ENCODE measurements around the gene TWNK.
"Not testable (repeated sequence)": the region's sequence is repeated elsewhere in the genome, so short reads cannot be mapped to it uniquely, and the experiment has no call there.

TWNK gene

DNA sequence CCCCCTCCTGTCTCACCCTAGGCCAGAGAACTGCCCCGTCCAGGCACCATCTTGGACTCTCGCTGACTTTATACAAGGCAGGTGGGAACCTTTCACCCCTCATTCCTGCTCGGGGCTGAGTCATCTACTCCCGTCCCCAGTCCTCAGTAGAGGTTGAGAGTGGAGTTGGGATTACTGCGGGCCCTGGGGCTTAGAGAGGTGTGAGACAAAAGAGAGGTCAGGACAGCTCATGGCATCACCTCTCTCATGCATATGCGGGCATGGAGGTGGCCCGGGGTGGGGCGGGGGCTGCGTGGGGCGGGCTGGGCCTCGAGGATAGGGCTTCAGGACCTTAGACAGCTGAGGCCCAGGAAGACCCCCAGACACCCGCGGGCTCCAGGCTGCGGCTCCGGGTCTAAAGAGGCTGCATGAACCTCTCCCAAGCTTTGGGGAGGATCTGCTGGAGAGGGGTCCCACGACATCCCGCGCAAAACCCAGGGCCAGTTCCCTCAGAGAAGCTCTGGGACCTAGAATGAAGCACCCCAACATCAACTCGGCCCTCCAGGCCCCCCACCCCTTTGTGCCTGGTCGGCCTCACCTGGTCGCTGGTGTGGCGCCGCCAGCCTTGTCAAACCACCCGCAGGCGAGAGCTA lies 43.3 kb downstream of the TWNK start:
- DNase-seq (ENCODE audit: low spot score) = no peak

DNA sequence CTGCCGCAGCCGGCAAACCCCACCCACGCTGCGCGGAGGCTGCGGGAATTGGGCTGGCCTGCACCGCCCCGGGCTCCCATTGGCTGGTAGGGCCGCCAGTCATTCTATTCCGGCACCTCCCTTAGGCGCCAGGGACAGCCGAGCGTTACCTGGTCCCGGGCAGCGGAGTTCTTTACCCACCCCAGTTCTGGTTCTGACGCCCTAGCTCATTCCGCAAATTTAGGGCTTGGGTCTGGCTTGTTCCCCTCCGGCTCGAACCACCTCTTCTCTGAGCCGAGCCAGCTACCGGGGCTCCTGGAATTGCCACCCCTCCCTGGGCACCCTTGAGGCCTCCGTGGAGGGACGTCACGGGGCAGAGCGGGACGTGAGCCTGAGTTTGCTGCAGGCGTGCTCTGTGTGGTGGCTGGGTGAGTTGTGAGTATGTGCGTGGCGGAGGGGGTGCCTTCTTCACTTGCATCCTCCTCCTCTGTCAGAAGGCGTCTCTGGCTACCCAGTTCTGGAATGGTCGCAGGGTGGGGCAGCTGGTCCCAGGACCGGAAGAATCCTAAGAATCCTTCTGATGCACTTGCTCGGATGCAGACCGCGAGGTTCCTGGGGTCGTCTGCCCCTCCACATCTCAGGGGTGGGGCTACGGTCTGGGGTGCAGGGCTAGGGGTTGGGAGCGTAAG lies 43.9 kb downstream of the TWNK start, which contains the start of the genes PDZD7 and SFXN3:
Gene PDZD7, minus strand, starts transcription at position 2 of the 668 bp plus-strand sequence. CDS start 910 bp downstream, outside the sequence.
Gene SFXN3, plus strand, starts transcription at position 107 of the 668 bp plus-strand sequence. CDS start 3,461 bp downstream, outside the sequence.
- peak; percentile 93 for DNase-seq (ENCODE audit: low spot score)

DNA sequence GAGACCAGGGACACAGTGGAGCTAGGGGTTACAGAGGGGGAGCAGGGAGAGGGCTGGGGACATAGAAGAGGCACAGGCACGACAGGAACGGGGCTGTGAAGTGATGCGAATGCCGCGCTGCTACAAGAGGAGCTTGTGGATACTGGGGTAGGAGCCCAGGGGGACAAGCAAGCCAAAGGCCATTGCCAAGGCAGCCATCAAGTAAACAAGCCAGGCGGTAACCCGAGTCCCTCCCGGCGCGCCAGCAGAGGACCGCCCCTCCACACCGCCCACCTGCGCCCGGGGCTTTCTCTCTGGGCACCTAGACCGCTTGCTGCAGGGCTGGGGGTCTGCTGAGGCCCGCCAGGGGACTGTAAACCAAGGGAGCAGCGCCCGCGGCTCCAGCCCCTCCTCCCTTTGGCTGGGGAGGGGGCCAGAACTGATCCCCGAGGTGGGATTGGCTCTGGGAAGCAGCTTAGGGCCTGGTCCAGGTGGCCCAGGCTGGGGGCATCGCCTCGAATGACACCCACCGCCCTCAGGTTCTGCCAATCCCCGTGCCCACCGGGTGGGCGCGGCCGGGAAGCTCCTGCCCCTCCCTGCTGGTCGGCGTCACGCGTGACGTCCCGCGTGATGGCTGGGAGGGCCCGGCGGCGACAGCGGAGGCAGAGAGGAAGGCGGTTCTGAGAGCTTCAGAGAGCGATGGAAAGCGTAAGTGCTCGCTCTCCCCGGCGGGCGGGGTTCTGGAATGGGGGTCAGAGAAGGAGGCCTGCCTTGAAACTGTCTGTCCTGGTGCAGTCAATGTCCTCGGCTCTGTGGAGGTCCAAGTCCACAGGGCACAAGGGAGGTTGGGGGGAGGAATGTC lies 44.7 kb downstream of the TWNK start:
- DNase-seq (ENCODE audit: low spot score) = peak; percentile 68

DNA sequence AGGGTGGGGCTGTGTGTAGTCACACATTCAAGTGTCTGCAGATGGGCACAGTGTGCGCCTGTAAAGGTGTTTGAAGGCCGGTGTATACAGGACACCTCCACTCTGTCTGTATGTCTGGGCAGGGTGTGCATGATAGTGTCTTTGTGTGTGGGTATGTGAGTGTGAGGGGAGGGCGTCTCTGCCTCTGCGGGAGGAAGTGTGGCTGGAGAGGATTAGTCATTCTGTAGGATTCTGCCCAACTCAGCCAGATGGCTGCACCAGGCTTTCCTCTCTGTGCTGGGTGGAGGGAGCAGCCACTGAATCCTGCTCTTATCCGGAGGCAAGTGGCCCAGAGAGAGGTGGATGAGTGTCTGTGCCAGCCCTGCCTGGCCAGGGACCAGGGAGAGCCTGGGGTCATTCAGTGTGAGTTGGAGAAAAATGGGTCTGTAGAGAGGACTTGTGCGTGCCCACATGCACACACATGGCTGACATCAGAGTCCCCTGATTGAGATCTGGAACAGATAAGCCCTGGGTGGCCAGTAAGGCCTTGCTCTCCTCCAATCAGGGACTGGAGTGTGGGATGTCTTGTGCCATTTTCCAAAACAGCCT lies 45.4 kb downstream of the TWNK start:
- no peak for DNase-seq (ENCODE audit: low spot score)

DNA sequence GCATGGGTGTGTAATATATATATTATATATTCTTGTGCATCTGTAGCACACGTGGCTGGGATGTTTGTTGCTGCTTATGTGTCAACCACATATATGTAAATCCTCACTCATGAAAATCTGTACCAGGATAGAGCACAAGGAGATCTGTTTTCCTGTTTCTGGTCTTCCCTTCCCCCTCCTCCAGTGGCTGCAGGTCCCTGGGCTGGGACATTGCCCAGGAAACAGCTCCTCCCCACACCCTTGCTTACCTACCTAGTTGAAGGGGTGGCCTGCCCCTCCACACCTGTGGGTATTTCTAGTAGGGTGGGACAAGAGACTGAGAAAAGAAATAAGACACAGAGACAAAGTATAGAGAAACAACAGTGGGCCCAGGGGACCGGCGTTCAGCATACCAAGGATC lies 45.9 kb downstream of the TWNK start:
- DNase-seq (ENCODE audit: low spot score) = no peak

DNA sequence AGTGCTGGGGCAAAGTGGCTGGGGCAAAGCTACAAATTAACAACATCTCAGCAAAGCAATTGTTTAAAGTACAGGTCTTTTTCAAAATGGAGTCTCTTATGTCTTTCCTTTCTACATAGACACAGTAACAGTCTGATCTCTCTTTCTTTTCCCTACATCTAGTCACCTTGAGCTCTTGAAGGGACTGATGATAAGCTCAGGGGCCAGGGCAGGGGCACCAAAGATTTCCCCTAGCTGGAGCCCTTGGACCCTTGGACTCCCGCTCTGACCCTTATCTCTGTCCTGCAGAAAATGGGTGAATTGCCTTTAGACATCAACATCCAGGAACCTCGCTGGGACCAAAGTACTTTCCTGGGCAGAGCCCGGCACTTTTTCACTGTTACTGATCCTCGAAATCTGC lies 47.1 kb downstream of the TWNK start:
- DNase-seq (ENCODE audit: low spot score) = not testable (repeated sequence)

DNA sequence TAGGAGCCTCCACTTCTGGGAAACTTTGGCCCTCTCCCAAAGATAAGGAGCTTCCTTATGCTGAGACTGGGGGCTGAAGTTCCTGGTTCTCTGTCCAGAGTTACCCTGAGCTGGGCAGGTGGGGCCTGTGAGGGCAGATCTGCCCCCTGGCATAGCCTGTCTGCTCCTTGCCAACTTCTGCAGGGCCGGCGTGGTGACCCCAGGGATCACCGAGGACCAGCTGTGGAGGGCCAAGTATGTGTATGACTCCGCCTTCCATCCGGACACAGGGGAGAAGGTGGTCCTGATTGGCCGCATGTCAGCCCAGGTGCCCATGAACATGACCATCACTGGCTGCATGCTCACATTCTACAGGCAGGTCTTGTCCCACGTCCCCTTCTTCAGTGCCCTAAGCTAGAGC lies 48.0 kb downstream of the TWNK start:
- DNase-seq (ENCODE audit: low spot score) = no peak

DNA sequence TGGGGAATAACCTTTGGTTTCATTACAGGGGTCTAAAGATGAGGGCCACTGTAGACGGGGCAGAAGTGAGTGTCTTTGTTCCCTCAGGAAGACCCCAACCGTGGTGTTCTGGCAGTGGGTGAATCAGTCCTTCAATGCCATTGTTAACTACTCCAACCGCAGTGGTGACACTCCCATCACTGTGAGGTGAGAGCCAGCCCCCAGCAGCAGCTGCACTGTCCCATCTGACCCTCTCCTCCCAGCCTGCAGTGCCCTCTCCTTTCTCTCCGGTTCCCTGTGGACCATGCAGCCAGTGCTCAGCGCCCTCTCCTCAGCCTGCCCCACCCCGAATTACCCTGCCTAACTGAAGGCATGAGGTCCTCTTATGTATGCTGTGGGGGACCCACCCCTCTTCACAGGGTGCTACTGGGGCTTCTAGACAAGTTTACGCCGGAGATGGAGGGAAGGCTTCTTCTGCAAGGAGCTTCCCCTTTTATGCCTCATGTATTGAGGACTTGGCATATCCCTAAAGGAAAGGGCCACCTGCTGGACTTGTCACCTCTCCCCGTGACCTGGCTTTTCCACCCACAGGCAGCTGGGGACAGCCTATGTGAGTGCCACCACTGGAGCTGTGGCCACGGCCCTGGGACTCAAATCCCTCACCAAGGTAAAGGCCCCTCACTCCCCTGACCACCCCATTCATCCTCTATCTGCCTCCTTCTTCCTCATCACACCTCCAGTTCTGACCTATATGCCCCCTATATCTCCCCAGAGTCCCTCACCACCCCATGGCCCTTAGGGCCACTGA lies 48.8 kb downstream of the TWNK start:
- DNase-seq (ENCODE audit: low spot score) = no peak

DNA sequence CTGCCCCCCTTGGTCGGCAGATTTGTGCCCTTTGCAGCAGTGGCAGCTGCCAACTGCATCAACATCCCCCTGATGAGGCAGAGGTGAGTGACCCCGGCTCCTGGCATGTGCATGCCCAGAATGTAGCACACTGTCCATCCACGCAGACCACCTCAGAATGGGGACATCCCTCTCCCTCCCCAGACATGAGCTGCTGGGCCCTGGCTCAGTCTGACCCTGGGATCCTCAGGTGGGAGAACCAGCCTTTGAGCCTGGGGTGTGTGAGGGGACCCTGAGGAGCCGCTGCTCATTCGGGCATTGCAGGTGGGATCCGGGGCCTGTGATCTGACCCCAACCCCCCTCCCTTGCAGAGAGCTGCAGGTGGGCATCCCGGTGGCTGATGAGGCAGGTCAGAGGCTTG lies 49.4 kb downstream of the TWNK start:
- DNase-seq (ENCODE audit: low spot score) = no peak

DNA sequence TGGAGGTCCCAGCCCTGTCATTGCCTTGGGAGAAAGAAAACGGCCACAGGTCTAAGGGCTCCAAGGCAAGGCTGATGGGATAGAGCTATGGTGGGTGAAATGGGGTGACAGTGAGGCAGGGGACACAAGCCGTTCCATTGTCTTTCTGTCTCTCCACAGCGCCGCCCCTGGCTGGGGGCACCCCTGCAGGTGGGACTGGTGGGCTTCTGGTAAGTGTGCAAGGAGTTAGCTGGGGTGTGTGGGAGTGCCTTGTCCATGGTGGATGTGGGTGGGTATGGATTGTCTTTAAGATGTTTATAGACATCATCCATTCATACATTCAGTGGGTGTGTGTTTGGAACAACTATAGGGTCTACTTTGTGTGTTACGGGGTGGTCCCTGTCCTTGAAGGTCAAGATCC lies 51.1 kb downstream of the TWNK start:
- no peak for DNase-seq (ENCODE audit: low spot score)

DNA sequence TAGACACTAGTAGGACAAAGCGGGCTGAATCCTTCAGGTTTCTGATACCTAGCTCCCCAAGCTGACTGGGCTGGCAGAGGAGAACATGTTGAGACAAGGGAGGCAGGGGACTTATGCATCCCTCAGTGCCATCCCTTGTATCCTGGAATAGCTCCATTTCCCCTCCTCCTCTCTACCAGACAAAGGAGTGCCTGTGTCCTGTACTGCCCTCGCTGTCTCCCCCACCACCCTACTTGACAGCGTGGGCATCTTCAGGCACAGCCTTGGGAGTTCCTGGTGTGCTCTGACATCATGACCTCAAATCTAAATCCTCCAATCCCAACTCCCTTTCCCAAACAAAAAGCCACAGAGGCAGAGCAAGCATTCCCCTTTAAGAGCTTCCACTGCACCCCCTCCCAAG lies 52.7 kb downstream of the TWNK start:
- DNase-seq (ENCODE audit: low spot score) = no peak

DNA sequence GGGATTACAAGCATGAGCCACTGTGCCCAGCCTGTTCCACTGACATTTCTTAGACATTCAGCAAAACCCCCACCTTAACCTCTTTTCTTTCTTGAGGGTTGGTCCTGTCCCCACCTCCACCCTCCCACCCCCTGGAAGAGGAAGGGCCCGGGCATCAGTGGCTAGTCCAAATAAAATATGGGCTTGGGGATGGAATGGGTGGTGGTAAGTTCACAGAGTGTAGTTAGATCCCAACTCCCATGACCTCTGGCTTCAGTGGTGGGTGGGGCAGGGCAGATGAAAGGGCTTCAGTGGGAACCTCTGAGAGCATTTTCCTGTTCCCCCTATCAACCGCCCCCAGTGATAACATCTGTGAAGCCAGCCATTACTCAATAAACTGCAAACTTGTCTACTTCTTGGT lies 53.5 kb downstream of the TWNK start:
- no peak for DNase-seq (ENCODE audit: low spot score)

DNA sequence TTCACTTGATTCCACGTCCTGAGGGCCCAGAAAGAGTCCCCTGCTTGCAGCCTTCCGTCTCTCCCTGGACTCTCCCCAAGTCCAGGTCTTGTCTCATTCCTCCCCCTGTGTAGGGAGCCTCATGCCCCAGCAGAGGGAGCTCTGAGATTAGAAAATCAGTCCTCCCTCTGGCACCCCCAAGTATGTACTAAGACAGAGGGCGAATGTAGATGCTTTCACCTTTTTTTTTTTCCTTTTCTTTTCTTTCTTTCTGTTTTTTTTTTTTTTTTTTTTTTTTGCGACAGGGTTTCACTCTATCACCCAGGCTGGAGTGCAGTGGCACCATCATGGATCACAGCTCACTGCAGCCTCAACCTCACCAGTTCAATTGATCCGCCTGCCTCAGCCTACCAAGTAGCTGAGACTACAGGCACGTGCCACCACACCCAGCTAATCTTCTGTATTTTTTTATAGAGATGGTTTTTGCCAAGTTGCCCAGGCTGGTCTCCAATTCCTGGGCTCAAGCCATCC lies 54.0 kb downstream of the TWNK start:
- DNase-seq (ENCODE audit: low spot score) = peak; percentile 77

DNA sequence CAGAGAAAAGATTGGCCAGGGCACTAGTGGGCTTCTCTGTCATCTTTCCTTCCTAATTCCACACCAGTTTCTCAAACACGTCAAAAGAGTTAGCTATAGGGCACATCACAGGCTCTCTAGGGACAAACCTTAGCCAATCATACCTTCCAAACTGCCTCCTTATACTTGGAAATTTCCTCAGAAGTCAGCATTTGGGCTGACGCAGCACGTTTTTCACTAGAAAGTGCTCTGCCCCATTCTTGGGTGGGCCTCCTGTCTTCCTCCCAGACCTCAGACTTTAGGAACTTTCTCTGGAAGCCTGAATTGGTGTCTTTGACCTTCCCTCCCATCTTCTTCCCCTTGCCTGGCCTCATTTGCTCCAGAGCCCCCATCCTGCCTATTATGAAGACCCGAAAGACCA lies 54.8 kb downstream of the TWNK start:
- no peak for DNase-seq (ENCODE audit: low spot score)

DNA sequence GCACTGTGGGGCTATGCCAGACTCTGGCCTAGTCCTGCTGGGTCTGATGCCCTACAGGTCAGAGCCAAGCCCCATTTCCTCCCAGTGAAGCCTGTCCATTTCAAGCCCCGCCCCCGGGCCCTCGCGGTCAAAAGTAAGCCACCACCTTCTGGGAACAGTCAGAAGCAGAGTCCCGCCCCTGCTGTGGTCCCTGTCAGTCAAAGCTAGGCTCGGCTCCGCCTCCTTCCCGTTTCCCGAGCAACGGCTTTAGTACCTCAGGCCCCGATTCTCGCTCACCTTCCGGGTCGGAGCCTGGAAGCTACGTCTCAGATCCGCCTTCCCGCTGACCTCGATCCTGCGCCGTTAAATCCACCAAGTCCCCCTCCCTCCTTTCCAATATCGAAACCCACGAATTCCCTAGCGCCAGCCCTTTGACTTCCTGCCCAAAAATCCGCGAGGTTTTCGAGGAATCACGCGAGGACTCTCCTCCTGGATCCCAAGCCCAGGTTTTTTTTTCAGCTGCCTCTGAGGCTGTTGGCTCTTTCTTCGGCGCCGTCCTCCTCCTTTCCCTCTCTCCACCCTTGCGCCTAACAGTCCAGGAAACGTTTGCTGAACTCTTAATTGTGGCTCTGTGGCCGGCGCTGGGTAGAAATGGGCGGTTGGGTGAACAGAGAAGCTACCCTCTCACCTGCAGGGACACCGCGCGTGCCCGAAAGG lies 55.5 kb downstream of the TWNK start:
- DNase-seq (ENCODE audit: low spot score) = peak; percentile 96

DNA sequence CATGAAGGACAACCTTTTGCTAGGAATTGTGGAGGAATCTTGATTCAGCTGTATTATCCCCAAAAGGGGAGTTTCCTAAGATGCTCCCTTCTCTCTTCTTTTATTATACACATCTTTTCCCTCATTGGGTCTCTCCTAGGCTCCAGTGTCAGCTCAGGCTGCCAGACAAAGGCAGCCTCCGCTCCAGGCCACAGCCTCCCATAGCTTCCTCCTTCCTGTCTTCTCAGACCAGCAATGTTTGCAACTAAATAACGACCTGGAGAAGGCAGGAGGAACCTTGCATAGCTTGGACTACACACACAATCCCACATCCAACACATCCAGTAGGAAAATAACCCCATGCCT lies 56.0 kb downstream of the TWNK start:
- no peak for DNase-seq (ENCODE audit: low spot score)

Measured in ecto neural progenitor cell (in vitro differentiated cells).